ENCODE results near the gene PHLDB2. TPM values are rescaled to one million over a fixed set of nuclear protein-coding genes. Genes with fewer than 3 reads are reported as not detected.

PHLDB2 gene
- total and polyA plus RNA-seq, 2 of the 4 experiments (the other 2 are of a cell fraction) = 10.6 to 28.7 TPM

DNA sequence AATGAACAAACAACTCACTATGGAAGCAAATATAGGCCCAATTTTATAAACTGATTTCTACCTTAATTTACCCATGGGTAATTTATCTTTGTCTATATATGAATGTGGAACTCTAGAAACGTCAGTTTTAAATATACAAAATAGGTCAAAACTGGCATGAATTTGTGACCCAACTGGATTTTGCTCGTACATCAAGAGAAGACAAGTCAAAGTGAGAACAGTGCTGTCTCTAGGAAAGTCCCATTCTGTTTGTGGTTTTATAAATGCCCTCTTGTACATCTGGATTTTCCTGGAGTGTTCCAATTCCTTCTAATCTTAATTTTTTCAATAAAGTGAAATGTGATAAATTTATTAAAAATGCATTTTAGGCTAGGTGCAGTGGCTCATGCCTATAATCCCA, 69.5 kb downstream of the PHLDB2 start:
- BruUV-seq (replicated peaks) = no TSS peak
- H3K79me1 ChIP-seq (ENCODE audit: low read depth in 1 of 2, low read length in 2 of 2) = no peaks in the 10 kb centered on the region; a peak in 1 of 4 replicates
- no peak overlapping the region for H3K23ac ChIP-seq (ENCODE audit: low read depth, low read length)
- H3K27ac ChIP-seq (ENCODE audit: insufficient read depth, low read length) = no peak overlapping the region
- no CpG with 5 or more reads among the region's 2 CpGs for WGBS, 2 experiments (ENCODE audit: extremely low coverage in 2 of 2, insufficient read length in 1 of 2)
- ChIA-PET CTCF (no interaction called here), POLR2A (ENCODE audit: unreplicated experiment) (no interaction called here)
- H3K9ac ChIP-seq (ENCODE audit: low read depth, low read length) = no peak overlapping the region
- H3K4me1 ChIP-seq (ENCODE audit: control insufficient read depth, insufficient read depth, low read length) = peaks cover 2% of the 10 kb centered on the region; the same call in 1 of the 2 replicates
- H2BK20ac ChIP-seq (ENCODE audit: low read depth, low read length) = no peak overlapping the region
- no peaks in the 10 kb centered on the region for H4K20me1 ChIP-seq (ENCODE audit: insufficient read depth, low read length)
- no peak overlapping the region for H2AFZ ChIP-seq (replicated peaks; ENCODE audit: low read length, poor library complexity)
- ATAC-seq (ENCODE audit: low read depth) (no peak), DNase-seq (no peak)
- H3K18ac ChIP-seq (ENCODE audit: low read depth, low read length) = no peak overlapping the region
- no peak overlapping the region for H3K14ac ChIP-seq (replicated peaks; ENCODE audit: low read depth, low read length)
- no peak overlapping the region for H4K8ac ChIP-seq (ENCODE audit: low read depth in 2 of 2, low read length in 2 of 2)
- dilution Hi-C loops (cut with HindIII; ENCODE audit: low sequenced_read_pairs, unreplicated experiment) = no loop called here
- in situ Hi-C loops (cut with MboI; ENCODE audit: low sequenced_read_pairs) = no loop called here
- no peak overlapping the region for H2AK9ac ChIP-seq (replicated peaks; ENCODE audit: low read depth, low read length, poor library complexity)
- H2BK15ac ChIP-seq (ENCODE audit: low read depth, low read length) = no peak overlapping the region
- H3K4ac ChIP-seq (ENCODE audit: low read depth, low read length) = no peak overlapping the region
- intact Hi-C loops (cut with micrococcal nuclease) = no loop called here
- no peak overlapping the region for H4K5ac ChIP-seq (ENCODE audit: low read depth, low read length)
- H3K9me3 ChIP-seq (ENCODE audit: control insufficient read depth, insufficient read depth, low read length) = no peaks in the 10 kb centered on the region
- H3K36me3 ChIP-seq (ENCODE audit: control insufficient read depth, insufficient read depth, low read length) = peaks cover 12% of the 10 kb centered on the region
- no peak overlapping the region for H3K4me3 ChIP-seq (ENCODE audit: insufficient read depth, low read depth, low read length)
- no peak overlapping the region for H4K91ac ChIP-seq (ENCODE audit: insufficient read depth, low read depth, low read length)
- H3K4me2 ChIP-seq (ENCODE audit: low read depth, low read length) = no peak overlapping the region
- H3K9me1 ChIP-seq (ENCODE audit: insufficient read depth, low read length) = no peaks in the 10 kb centered on the region
- no peak for TF ChIP-seq CHD1 (IDR thresholded peaks at IDR 0.05; ENCODE audit: low read depth, low read length)
- TF ChIP-seq BHLHE40 (IDR thresholded peaks at IDR 0.05; ENCODE audit: low read depth, low read length) = no peak
- TF ChIP-seq SMC3 (IDR thresholded peaks at IDR 0.05; ENCODE audit: low read depth, low read length) = no peak
- TF ChIP-seq, protein P1, sequence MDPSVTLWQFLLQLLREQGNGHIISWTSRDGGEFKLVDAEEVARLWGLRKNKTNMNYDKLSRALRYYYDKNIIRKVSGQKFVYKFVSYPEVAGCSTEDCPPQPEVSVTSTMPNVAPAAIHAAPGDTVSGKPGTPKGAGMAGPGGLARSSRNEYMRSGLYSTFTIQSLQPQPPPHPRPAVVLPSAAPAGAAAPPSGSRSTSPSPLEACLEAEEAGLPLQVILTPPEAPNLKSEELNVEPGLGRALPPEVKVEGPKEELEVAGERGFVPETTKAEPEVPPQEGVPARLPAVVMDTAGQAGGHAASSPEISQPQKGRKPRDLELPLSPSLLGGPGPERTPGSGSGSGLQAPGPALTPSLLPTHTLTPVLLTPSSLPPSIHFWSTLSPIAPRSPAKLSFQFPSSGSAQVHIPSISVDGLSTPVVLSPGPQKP (IDR thresholded peaks at IDR 0.05; ENCODE audit: borderline replicate concordance, low read depth, low read length) = no peak
- TF ChIP-seq, protein P2, sequence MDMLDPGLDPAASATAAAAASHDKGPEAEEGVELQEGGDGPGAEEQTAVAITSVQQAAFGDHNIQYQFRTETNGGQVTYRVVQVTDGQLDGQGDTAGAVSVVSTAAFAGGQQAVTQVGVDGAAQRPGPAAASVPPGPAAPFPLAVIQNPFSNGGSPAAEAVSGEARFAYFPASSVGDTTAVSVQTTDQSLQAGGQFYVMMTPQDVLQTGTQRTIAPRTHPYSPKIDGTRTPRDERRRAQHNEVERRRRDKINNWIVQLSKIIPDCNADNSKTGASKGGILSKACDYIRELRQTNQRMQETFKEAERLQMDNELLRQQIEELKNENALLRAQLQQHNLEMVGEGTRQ (IDR thresholded peaks at IDR 0.05; ENCODE audit: low read depth, low read length) = no peak
- no peak for TF ChIP-seq NFE2L2 (IDR thresholded peaks at IDR 0.05; ENCODE audit: low read depth, low read length)
- no peak for TF ChIP-seq RFX5 (IDR thresholded peaks at IDR 0.05; ENCODE audit: low read depth, low read length)
- no peak for TF ChIP-seq MAFK (IDR thresholded peaks at IDR 0.05; ENCODE audit: low read depth, low read length)
- TF ChIP-seq MXI1 (IDR thresholded peaks at IDR 0.05; ENCODE audit: borderline replicate concordance, low read depth, low read length) = no peak
- H2BK5ac ChIP-seq (ENCODE audit: low read depth, low read length, poor library complexity, severe bottlenecking) = no peak overlapping the region
- H3K27me3 ChIP-seq (ENCODE audit: control insufficient read depth, insufficient read depth, low read length) = no peaks in the 10 kb centered on the region
- no peak overlapping the region for H2BK120ac ChIP-seq (ENCODE audit: low read depth, low read length)
- no peak overlapping the region for H3K56ac ChIP-seq (ENCODE audit: extremely low read depth, insufficient read depth, low read length)
- H2AK5ac ChIP-seq (ENCODE audit: low read depth, low read length) = no peak overlapping the region

Measured in IMR-90 (cell line).